ENCODE data around the gene KIAA1328.

KIAA1328 gene

GRCh38 chr18:36953047-36953446, 124.1 kb downstream of the KIAA1328 start:
- DNase-seq (ENCODE audit: low spot score), result no peak

- no peak for DNase-seq (ENCODE audit: low spot score)
These were observed 131.1 kb downstream of the KIAA1328 start for GRCh38 chr18:36960038-36960437.

GRCh38 chr18:36963464-36963863, 134.5 kb downstream of the KIAA1328 start:
- no peak for DNase-seq (ENCODE audit: low spot score)

- DNase-seq (ENCODE audit: low spot score), result no peak
These were observed 145.8 kb downstream of the KIAA1328 start for GRCh38 chr18:36974686-36975085.

GRCh38 chr18:36977121-36977520, 148.2 kb downstream of the KIAA1328 start:
- no peak for DNase-seq (ENCODE audit: low spot score)

GRCh38 chr18:36993068-36993467, 164.1 kb downstream of the KIAA1328 start:
- peak; percentile 42 for DNase-seq (ENCODE audit: low spot score)

GRCh38 chr18:37006742-37007141, 177.8 kb downstream of the KIAA1328 start:
- DNase-seq (ENCODE audit: low spot score), result no peak

- DNase-seq (ENCODE audit: low spot score), result no peak
These were observed 183.5 kb downstream of the KIAA1328 start for GRCh38 chr18:37012452-37012851.

- no peak for DNase-seq (ENCODE audit: low spot score)
These were observed 190.4 kb downstream of the KIAA1328 start for GRCh38 chr18:37019157-37019827.

- no peak for DNase-seq (ENCODE audit: low spot score)
These were observed 204.5 kb downstream of the KIAA1328 start for GRCh38 chr18:37033419-37033818.

- DNase-seq (ENCODE audit: low spot score), result no peak
These were observed 213.5 kb downstream of the KIAA1328 start for GRCh38 chr18:37042381-37042780.

- no peak for DNase-seq (ENCODE audit: low spot score)
These were observed 226.3 kb downstream of the KIAA1328 start for GRCh38 chr18:37055137-37055802.

GRCh38 chr18:37064187-37064586, 235.3 kb downstream of the KIAA1328 start:
- DNase-seq (ENCODE audit: low spot score), result no peak

- DNase-seq (ENCODE audit: low spot score), result no peak
These were observed 236.3 kb downstream of the KIAA1328 start for GRCh38 chr18:37065254-37065653.

GRCh38 chr18:37084912-37085311, 256.0 kb downstream of the KIAA1328 start:
- no peak for DNase-seq (ENCODE audit: low spot score)

- no peak for DNase-seq (ENCODE audit: low spot score)
These were observed 256.4 kb downstream of the KIAA1328 start for GRCh38 chr18:37085362-37085761.

- DNase-seq (ENCODE audit: low spot score), result no peak
These were observed 279.0 kb downstream of the KIAA1328 start for GRCh38 chr18:37107748-37108522.

GRCh38 chr18:37122877-37123276, 293.9 kb downstream of the KIAA1328 start:
- no peak for DNase-seq (ENCODE audit: low spot score)

GRCh38 chr18:37124516-37124915, 295.6 kb downstream of the KIAA1328 start:
- no peak for DNase-seq (ENCODE audit: low spot score)

GRCh38 chr18:37135177-37135576, 306.2 kb downstream of the KIAA1328 start:
- DNase-seq (ENCODE audit: low spot score), result no peak

- DNase-seq (ENCODE audit: low spot score), result no peak
These were observed 309.5 kb downstream of the KIAA1328 start for GRCh38 chr18:37138456-37138855.

GRCh38 chr18:37139876-37140275, 310.9 kb downstream of the KIAA1328 start:
- no peak for DNase-seq (ENCODE audit: low spot score)

GRCh38 chr18:37144921-37145320, 316.0 kb downstream of the KIAA1328 start:
- no peak for DNase-seq (ENCODE audit: low spot score)

Data from GM03348 (cell line).